Activated T-helper 1 cell treated with anti-CD3 and anti-CD28 coated beads, Interleukin-2, amount 50 U/mL, for 16 hours (primary cell): Measurements from ENCODE around the gene STAT1.
"Not testable (repeated sequence)": the region's sequence is repeated elsewhere in the genome, so short reads cannot be mapped to it uniquely, and the experiment has no call there.

ENCODE experiments used
- DNase-seq, 2 donors: peaks; one replicate each; pipeline ENCODE4 v3.0.0-alpha.2; 2020; ENCODE audit warnings: low read depth in 1 of 2, low spot score in 1 of 2

Gene STAT1

GRCh38 chr2:191009541-191010374 is 4.2 kb downstream of the STAT1 start:
- no peak for DNase-seq

- no peak for DNase-seq
Observed at GRCh38 chr2:191008286-191008685, 5.7 kb downstream of the STAT1 start.

- no peak for DNase-seq
Observed at GRCh38 chr2:191006997-191007783, 6.8 kb downstream of the STAT1 start.

DNA sequence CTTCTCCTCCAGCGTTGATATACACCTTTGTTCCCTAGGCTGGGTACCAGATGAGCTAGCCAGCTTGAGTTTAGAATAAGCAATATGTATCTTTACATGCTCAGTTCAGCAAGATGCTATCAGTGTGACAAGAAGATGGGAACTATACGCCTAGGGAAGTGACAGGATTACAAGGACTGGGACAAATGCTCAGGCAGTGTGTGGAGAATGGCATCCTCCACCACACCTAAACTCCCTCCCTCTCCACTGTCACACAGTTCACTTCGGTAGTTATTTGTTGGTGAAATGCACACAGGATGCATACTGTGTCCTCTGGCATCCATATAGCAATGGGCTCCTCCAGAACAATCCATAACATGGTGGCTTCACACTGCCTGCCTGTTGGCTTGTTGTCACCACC is 7.7 kb downstream of the STAT1 start:
- no peak for DNase-seq

- DNase-seq: no peak
Observed at GRCh38 chr2:191003405-191004309, 10.3 kb downstream of the STAT1 start.

- DNase-seq: no peak
Observed at GRCh38 chr2:191001624-191002023, 12.3 kb downstream of the STAT1 start.

DNA sequence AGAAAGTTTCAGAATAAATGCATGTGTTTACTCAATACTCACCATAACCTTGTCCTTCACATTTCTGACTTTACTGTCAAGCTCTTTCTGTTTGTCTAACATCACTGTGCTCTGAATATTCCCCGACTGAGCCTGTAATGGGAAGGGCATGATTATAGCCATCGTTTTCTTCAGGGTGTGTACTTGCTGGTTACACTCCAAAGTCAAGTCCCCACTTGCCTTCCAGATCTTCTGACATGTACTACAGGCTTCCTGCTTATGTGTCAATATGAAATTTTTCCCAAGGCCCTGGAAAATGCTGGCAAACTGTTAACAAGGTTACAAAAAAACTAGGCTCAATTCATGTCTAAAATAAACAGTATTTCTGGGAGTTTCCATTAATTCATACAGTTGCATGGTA is 12.9 kb downstream of the STAT1 start:
- DNase-seq: no peak

DNA sequence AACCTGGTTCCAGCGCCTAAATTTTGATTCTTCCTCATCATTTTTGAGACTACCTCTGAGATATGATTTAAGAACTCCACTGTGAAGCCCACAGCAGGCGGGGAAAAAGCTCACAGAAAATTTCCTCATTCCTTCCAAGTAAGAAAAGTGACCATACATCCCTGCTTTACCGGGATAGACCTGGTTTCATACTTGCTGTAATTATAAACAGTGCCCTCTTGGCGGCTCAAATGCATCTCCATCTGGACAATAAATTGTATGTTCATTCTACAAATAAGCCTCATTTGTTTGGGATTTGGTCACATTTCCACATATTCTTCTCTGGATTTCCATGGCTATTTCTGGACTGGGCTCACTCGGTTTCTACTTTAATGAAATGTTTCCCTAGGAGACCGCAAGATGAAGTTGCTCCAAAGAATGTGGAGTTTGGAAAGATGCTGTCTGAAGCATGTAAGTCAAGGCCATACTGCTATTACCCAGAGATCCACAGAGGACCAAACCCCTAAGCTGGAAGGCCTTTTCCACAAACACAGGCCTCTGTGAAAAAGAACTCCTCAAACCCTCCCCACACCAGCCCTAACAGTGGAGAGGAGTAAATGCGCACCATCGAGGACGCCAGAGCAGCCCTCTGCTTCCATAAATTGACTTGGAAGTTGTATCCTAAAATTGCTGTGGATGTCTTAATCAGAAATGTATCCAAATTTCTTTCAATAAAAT is 13.9 kb downstream of the STAT1 start:
- DNase-seq: no peak

- DNase-seq: no peak
Observed at GRCh38 chr2:190999058-190999457, 14.9 kb downstream of the STAT1 start.

DNA sequence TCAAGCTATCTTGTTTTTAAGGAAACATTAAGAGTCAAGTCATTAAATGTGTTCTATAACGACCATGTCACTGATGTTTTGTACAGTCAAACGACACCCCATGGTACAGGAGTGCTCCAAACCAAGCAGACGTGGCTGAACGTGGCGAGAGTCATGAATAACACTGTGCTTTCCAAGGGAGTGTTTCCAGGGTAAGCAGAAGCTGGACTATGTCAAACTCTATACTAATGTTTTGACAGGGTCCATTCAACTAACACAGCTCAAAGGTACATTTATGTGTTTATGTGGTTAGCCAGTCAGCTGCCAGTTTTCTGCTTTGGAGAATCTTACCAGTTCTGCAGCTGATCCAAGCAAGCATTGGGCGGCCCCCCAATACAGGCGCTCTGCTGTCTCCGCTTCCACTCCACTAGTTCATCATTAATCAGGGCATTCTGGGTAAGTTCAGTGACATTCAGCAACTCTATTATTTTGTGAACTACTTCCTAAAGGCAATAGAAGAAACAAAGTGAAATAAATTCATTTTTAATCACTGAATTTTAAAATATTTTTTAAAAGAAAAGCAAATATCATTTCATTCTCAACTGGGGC is 16.4 kb downstream of the STAT1 start:
- DNase-seq: no peak

- DNase-seq: no peak
Observed at GRCh38 chr2:190996947-190997346, 17.0 kb downstream of the STAT1 start.

DNA sequence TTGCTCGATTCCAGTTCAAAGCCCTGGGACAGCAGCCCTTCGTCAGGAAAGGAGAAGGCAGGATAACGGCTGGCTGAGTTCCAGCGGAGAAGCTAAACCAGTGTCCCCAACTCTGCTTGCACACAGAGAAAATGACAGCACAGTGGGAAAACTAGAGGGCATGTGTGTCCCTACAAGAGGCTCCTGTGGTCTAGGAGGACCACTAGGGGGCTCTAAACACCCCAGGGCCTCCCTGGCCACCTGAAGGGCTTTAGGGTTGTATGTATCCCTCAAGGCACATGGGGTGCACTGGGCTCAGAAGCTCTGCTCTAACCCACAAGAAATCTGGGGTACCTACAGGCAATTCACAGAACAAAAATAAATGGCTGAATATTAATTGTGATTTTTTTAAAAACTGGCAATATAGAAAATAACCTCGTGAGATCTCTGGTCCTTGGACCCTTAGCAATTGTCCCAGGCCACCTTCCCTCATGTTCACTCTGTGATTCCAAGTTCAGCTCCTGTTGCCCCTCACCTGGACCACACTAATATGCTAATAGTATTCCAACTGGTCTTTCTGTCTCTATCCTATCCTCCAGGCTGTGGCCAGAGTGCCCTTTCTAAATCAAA is 17.5 kb downstream of the STAT1 start:
- DNase-seq: no peak

- not testable (repeated sequence) for DNase-seq
Observed at GRCh38 chr2:190995315-190995714, 18.7 kb downstream of the STAT1 start.

- no peak for DNase-seq
Observed at GRCh38 chr2:190994148-190994547, 19.8 kb downstream of the STAT1 start.

- DNase-seq: no peak
Observed at GRCh38 chr2:190993292-190993643, 20.7 kb downstream of the STAT1 start.

GRCh38 chr2:190990132-190990531 is 23.8 kb downstream of the STAT1 start:
- no peak for DNase-seq

DNA sequence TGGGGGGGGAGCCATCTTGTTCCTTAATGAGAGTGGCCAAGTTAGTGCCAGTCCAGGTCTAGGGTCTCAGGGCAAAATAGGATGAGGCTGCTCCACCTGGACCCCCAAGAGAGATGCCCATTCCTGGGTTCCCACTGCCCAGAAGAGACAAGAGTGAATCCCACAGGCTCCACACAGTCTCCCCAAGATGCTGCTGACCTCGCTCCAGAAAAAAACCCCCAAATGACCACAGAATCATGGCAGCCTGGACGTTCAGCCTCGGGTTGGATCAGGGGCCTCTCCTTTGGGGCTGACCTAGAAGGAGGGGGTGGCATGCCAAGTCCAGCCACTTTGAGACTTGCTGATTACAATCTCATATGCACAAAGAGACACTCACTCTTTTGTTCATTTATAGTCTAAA is 25.1 kb downstream of the STAT1 start:
- no peak for DNase-seq

DNA sequence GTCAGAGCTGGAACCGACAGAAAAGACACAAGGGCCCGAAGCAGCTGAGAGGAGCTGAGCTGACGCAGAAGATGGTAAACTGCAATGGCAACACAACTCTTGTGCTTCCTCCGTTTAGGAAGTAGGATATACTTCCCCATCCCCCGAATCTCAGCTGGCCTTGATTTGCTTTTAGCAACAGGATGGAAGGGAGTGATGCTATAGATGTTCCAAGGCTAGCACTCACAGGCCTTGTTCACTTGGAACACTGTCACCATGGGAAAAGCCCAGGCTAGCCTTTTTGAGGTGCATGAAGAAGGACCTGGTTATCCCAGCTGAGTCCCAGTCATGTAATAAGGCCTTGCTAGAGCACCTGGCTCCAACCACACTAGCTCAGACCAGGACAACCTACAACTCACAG is 26.0 kb downstream of the STAT1 start:
- DNase-seq: no peak

- DNase-seq: no peak
Observed at GRCh38 chr2:190987116-190987515, 26.9 kb downstream of the STAT1 start.
